Ammon's horn (tissue), 1 donor: ENCODE measurements around the gene GRHL3.

ENCODE experiments used
- DNase-seq: peaks from one replicate; pipeline ENCODE4 v3.0.0-alpha.2; 2016; ENCODE audit warnings: low spot score

GRHL3 gene

GRCh38 chr1:24318615-24319311, 394 bp upstream of the GRHL3 start:
- no peak for DNase-seq

GRCh38 chr1:24319962-24320361, 805 bp downstream of the GRHL3 start:
- DNase-seq = no peak

GRCh38 chr1:24321126-24321525, 2.0 kb downstream of the GRHL3 start:
- DNase-seq = no peak

- no peak for DNase-seq
These were observed 2.7 kb downstream of the GRHL3 start for GRCh38 chr1:24321697-24322469.

GRCh38 chr1:24322470-24323177, 3.5 kb downstream of the GRHL3 start:
- DNase-seq = peak; percentile 20

GRCh38 chr1:24323281-24323680, 4.1 kb downstream of the GRHL3 start:
- no peak for DNase-seq

GRCh38 chr1:24324903-24325302, 5.7 kb downstream of the GRHL3 start:
- no peak for DNase-seq

- DNase-seq = no peak
These were observed 6.7 kb downstream of the GRHL3 start for GRCh38 chr1:24325587-24326449.

GRCh38 chr1:24327486-24327885, 8.3 kb downstream of the GRHL3 start:
- no peak for DNase-seq

- no peak for DNase-seq
These were observed 8.7 kb downstream of the GRHL3 start for GRCh38 chr1:24327891-24328290.

- no peak for DNase-seq
These were observed 10.2 kb downstream of the GRHL3 start for GRCh38 chr1:24329331-24329730.

- DNase-seq = no peak
These were observed 10.8 kb downstream of the GRHL3 start for GRCh38 chr1:24329797-24330543.

GRCh38 chr1:24331961-24332673, 13.0 kb downstream of the GRHL3 start:
- DNase-seq = no peak

GRCh38 chr1:24336075-24336474, 16.9 kb downstream of the GRHL3 start:
- no peak for DNase-seq

- DNase-seq = no peak
These were observed 18.3 kb downstream of the GRHL3 start for GRCh38 chr1:24337455-24337854.

GRCh38 chr1:24338447-24338846, 19.3 kb downstream of the GRHL3 start:
- no peak for DNase-seq

- no peak for DNase-seq
These were observed 20.8 kb downstream of the GRHL3 start for GRCh38 chr1:24339996-24340395.

GRCh38 chr1:24340770-24341169, 21.6 kb downstream of the GRHL3 start:
- no peak for DNase-seq

GRCh38 chr1:24341260-24341659, 22.1 kb downstream of the GRHL3 start:
- DNase-seq = no peak

GRCh38 chr1:24343412-24344089, 24.4 kb downstream of the GRHL3 start:
- no peak for DNase-seq
